PC-9 (cell line): ENCODE data around the gene ADARB2. TPM values are rescaled to one million over a fixed set of nuclear protein-coding genes. Genes with fewer than 3 reads are reported as not detected.

Experiments used
- BruUV-seq: library from RNA; stranded (reverse); fragments of 400-500 nt; replicated peaks from 2 replicates; lab custom pipeline; 2021; lab: Mats Ljungman, UMichigan
- CTCF ChIA-PET: fragments of 300-600 bp; sonication (Branson Sonifier 250); formaldehyde crosslinking; loops from one replicate; lab custom pipeline; 2022; ENCODE audit warnings: antibody characterized with exemption; lab: Charles Lee
- POLR2A ChIA-PET: fragments of 300-600 bp; sonication (Branson Sonifier 250); formaldehyde crosslinking; loops from one replicate; lab custom pipeline; 2022; ENCODE audit warnings: antibody characterized with exemption; ENCODE audit not compliant: unreplicated experiment; lab: Charles Lee
- DNase-seq, 2 experiments: peaks; one replicate each; pipeline versions ENCODE4 v3.0.0 to v3.0.0-alpha.2; 2015 to 2022; ENCODE audit warnings: mixed read lengths in 1 of 2
- H2AFZ ChIP-seq: fragments of 200-600 bp; sonication (generic); 2 replicates; pipeline ENCODE4 v1.8.1; 2017; ENCODE audit warnings: antibody characterized with exemption
- H3F3A ChIP-seq: fragments of 200-600 bp; sonication (generic); 2 replicates; pipeline ENCODE4 v1.8.1; 2017; ENCODE audit warnings: antibody characterized with exemption, mild to moderate bottlenecking, low read depth; ENCODE audit not compliant: insufficient read depth
- H3K27ac ChIP-seq: fragments of 200-600 bp; sonication (generic); 2 replicates; pipeline ENCODE4 v1.6.1; 2016; ENCODE audit warnings: mixed run types
- H3K27me3 ChIP-seq: fragments of 200-600 bp; sonication (generic); 2 replicates; pipeline ENCODE4 v1.6.1; 2016; ENCODE audit warnings: low read depth, mixed run types; ENCODE audit not compliant: insufficient read depth
- H3K36me3 ChIP-seq: fragments of 200-600 bp; sonication (generic); 2 replicates; pipeline ENCODE4 v1.6.1; 2016; ENCODE audit warnings: low read depth, mixed run types
- H3K4me1 ChIP-seq: fragments of 200-600 bp; sonication (generic); replicated peaks from 2 replicates; pipeline ENCODE4 v1.6.1; 2016; ENCODE audit warnings: mixed run types; ENCODE audit not compliant: insufficient read depth
- H3K4me2 ChIP-seq: fragments of 200-600 bp; sonication (generic); 2 replicates; pipeline ENCODE4 v1.6.1; 2017; ENCODE audit warnings: mixed run types
- H3K4me3 ChIP-seq: fragments of 200-600 bp; sonication (generic); 2 replicates; pipeline ENCODE4 v1.6.1; 2016; ENCODE audit warnings: mixed run types
- H3K79me2 ChIP-seq: fragments of 200-600 bp; sonication (generic); 2 replicates; pipeline ENCODE4 v1.6.1; 2017; ENCODE audit warnings: low read depth, mixed run types
- H3K9me2 ChIP-seq: fragments of 200-600 bp; sonication (generic); 2 replicates; pipeline ENCODE4 v1.8.1; 2017; ENCODE audit warnings: mild to moderate bottlenecking; ENCODE audit not compliant: insufficient read depth
- H3K9me3 ChIP-seq: fragments of 200-600 bp; sonication (generic); 2 replicates; pipeline ENCODE4 v1.8.1; 2016; ENCODE audit warnings: low read depth; ENCODE audit not compliant: insufficient read depth
- H4K20me1 ChIP-seq: fragments of 200-600 bp; sonication (generic); 2 replicates; pipeline ENCODE4 v1.8.1; 2017; ENCODE audit not compliant: insufficient read depth
- CTCF ChIP-seq: fragments of 200-600 bp; sonication (generic); conservative IDR thresholded peaks from 2 replicates; pipeline ENCODE4 v1.6.1; 2017; ENCODE audit warnings: mixed run types, antibody characterized with exemption, mild to moderate bottlenecking, moderate library complexity
- EZH2 ChIP-seq: fragments of 200-600 bp; sonication (generic); IDR thresholded peaks from 2 replicates; pipeline ENCODE4 v1.8.0; 2017; ENCODE audit warnings: antibody characterized with exemption, low read depth
- intact Hi-C: fragments of 100-400 bp; cut with micrococcal nuclease; formaldehyde crosslinking; loops from one replicate; pipeline ENCODE4 v1.10.0; 2022; ENCODE audit not compliant: unreplicated experiment
- total RNA-seq: library from RNA; stranded (reverse); gene quantifications from 2 replicates; pipeline ENCODE4 v1.2.3, GENCODE V29; 2021

Gene ADARB2
- total RNA-seq, 1 experiment from 2014 or later, result not detected

- Histone ChIP-seq H3K4me1 (no peaks in the 10 kb centered on the region), H3F3A (no peaks in the 10 kb centered on the region), H3K79me2 (no peaks in the 10 kb centered on the region), H3K27me3 (peaks cover 49% of the 10 kb centered on the region), H4K20me1 (no peaks in the 10 kb centered on the region), H3K9me3 (no peaks in the 10 kb centered on the region), H3K4me3 (no peak overlapping the region), H3K27ac (no peak overlapping the region), H3K9me2 (no peaks in the 10 kb centered on the region), H3K36me3 (no peaks in the 10 kb centered on the region), H3K4me2 (no peak overlapping the region), H2AFZ (no peak overlapping the region)
- intact Hi-C loops, result no loop called here
- no peak for DNase-seq
- CTCF ChIA-PET, result no interaction called here
- TF ChIP-seq CTCF (no peak), EZH2 (no peak)
- POLR2A ChIA-PET, result no interaction called here
- BruUV-seq, result no TSS peak
Measured at GRCh38 chr10:1563028-1563427, 174.3 kb downstream of the ADARB2 start.

GRCh38 chr10:1561731-1562337 is 175.5 kb downstream of the ADARB2 start:
- no peak for DNase-seq
- TF ChIP-seq CTCF (no peak), EZH2 (no peak)
- H3K9me2 ChIP-seq, result no peaks in the 10 kb centered on the region
- H3F3A ChIP-seq, result no peaks in the 10 kb centered on the region
- POLR2A ChIA-PET, result no interaction called here
- no peaks in the 10 kb centered on the region for H3K4me1 ChIP-seq
- intact Hi-C loops, result no loop called here
- no peak overlapping the region for H2AFZ ChIP-seq
- H3K79me2 ChIP-seq, result no peaks in the 10 kb centered on the region
- no peak overlapping the region for H3K27ac ChIP-seq
- H3K36me3 ChIP-seq, result no peaks in the 10 kb centered on the region
- no peak overlapping the region for H3K4me3 ChIP-seq
- peaks cover 49% of the 10 kb centered on the region for H3K27me3 ChIP-seq
- CTCF ChIA-PET, result no interaction called here
- H3K4me2 ChIP-seq, result no peak overlapping the region
- no TSS peak for BruUV-seq
- no peaks in the 10 kb centered on the region for H4K20me1 ChIP-seq
- no peaks in the 10 kb centered on the region for H3K9me3 ChIP-seq

- no peak overlapping the region for H3K27ac ChIP-seq
- ChIA-PET CTCF (no interaction called here), POLR2A (no interaction called here)
- H3F3A ChIP-seq, result no peaks in the 10 kb centered on the region
- no peaks in the 10 kb centered on the region for H3K4me1 ChIP-seq
- H3K4me2 ChIP-seq, result no peak overlapping the region
- no peak overlapping the region for H3K4me3 ChIP-seq
- no peak for TF ChIP-seq CTCF
- TF ChIP-seq EZH2, result no peak
- intact Hi-C loops, result no loop called here
- no peaks in the 10 kb centered on the region for H4K20me1 ChIP-seq
- no peaks in the 10 kb centered on the region for H3K36me3 ChIP-seq
- H3K9me2 ChIP-seq, result no peaks in the 10 kb centered on the region
- H3K27me3 ChIP-seq, result peaks cover 52% of the 10 kb centered on the region
- BruUV-seq, result no TSS peak
- no peaks in the 10 kb centered on the region for H3K79me2 ChIP-seq
- H3K9me3 ChIP-seq, result no peaks in the 10 kb centered on the region
- no peak overlapping the region for H2AFZ ChIP-seq
- no peak for DNase-seq
Measured at GRCh38 chr10:1560535-1561192, 176.7 kb downstream of the ADARB2 start.
